ENCODE data around the gene SIRT4. TPM values are rescaled to one million over a fixed set of nuclear protein-coding genes. Genes with fewer than 3 reads are reported as not detected.

Gene SIRT4
- total and polyA plus RNA-seq, 2 of the 13 experiments (the other 11 are each of a cell fraction or from before 2014, with no cell fraction given): 3.4 to 5.8 TPM

GRCh38 chr12:120321382-120322202 is 19.5 kb downstream of the SIRT4 start (continued):
- TF ChIP-seq ZHX2 (IDR thresholded peaks at IDR 0.05; ENCODE audit: low read depth): no peak
- TF ChIP-seq ZHX2 (CRISPR knock-in tag; IDR thresholded peaks at IDR 0.05; ENCODE audit: borderline replicate concordance): no peak
- 0 out of 2 replicates have a peak, but pooled peaks have one; percentile 27 for TF ChIP-seq ZNF557 (CRISPR knock-in tag; IDR thresholded peaks at IDR 0.05)
- TF ChIP-seq TRIM22 (IDR thresholded peaks at IDR 0.05): no peak
- TF ChIP-seq ZHX1 (CRISPR knock-in tag; IDR thresholded peaks at IDR 0.05; ENCODE audit: low read depth): no peak
- peak; percentile 48; the same call in 1 of the 2 replicates for TF ChIP-seq NR2F6 (IDR thresholded peaks at IDR 0.05)
- peak; percentile 61; the same call in 1 of the 2 replicates for TF ChIP-seq NR2F6 (CRISPR knock-in tag; IDR thresholded peaks at IDR 0.05)
- no peak for TF ChIP-seq HNRNPK (IDR thresholded peaks at IDR 0.05; ENCODE audit: low read depth, low read length, poor library complexity, severe bottlenecking)
- peak; percentile 71; the same call in 1 of the 2 replicates for TF ChIP-seq ZNF770 (CRISPR knock-in tag; IDR thresholded peaks at IDR 0.05)
- no peak for TF ChIP-seq CSRNP2 (CRISPR knock-in tag; conservative IDR thresholded peaks at IDR 0.05; ENCODE audit: low read depth)
- TF ChIP-seq SOX13 (IDR thresholded peaks at IDR 0.05): no peak
- peak in 1 of 2 experiments; percentile 81; a peak in 2 of 4 replicates for TF ChIP-seq SOX13 (CRISPR knock-in tag; conservative IDR thresholded peaks at IDR 0.05 in 1 of 2, IDR thresholded peaks at IDR 0.05 in 1 of 2)
- no peak for TF ChIP-seq ZNF232 (CRISPR knock-in tag; IDR thresholded peaks at IDR 0.05; ENCODE audit: borderline replicate concordance)

All from HepG2 (cell line).